Neural crest cell (in vitro differentiated cells): ENCODE data around the gene ROBO1. TPM values are rescaled to one million over a fixed set of nuclear protein-coding genes. Genes with fewer than 3 reads are reported as not detected.

Experiments
- DNase-seq: peaks from one replicate; pipeline ENCODE4 v3.0.0; 2021; ENCODE audit warnings: low read depth, mixed read lengths, low spot score
- H3K27ac Mint-ChIP-seq: one replicate; pipeline ENCODE4 v1.8.0; 2021; ENCODE audit warnings: mild to moderate bottlenecking, mixed read lengths; ENCODE audit not compliant: unreplicated experiment
- H3K27me3 Mint-ChIP-seq: 2 replicates; pipeline ENCODE4 v1.8.0; 2021; ENCODE audit warnings: low read depth, mild to moderate bottlenecking, mixed read lengths
- H3K36me3 Mint-ChIP-seq: 2 replicates; pipeline ENCODE4 v1.8.0; 2021; ENCODE audit warnings: low read depth, mild to moderate bottlenecking, mixed read lengths
- H3K4me1 Mint-ChIP-seq: 2 replicates; pipeline ENCODE4 v1.8.0; 2021; ENCODE audit warnings: mixed read lengths
- H3K4me3 Mint-ChIP-seq: one replicate; pipeline ENCODE4 v1.8.0; 2021; ENCODE audit warnings: mild to moderate bottlenecking, mixed read lengths
- H3K9me3 Mint-ChIP-seq: 2 replicates; pipeline ENCODE4 v1.8.0; 2021; ENCODE audit warnings: mixed read lengths
- CTCF ChIP-seq: fragments of 200-600 bp; sonication (generic); conservative IDR thresholded peaks from 2 replicates; pipeline ENCODE4 v1.5.0; 2021; ENCODE audit warnings: antibody characterized with exemption, mild to moderate bottlenecking
- total RNA-seq: library from RNA; stranded (reverse); gene quantifications from 2 replicates; pipeline ENCODE4 v1.2.1, GENCODE V29; 2021

ROBO1 gene
- total RNA-seq, 1 donor from 2014 or later: 88.7 TPM

GRCh38 chr3:79111375-79112052 is 656.3 kb downstream of the ROBO1 start:
- no peak for TF ChIP-seq CTCF
- Mint-ChIP-seq H3K4me3 (no peak overlapping the region), H3K4me1 (no peaks in the 10 kb centered on the region)

GRCh38 chr3:79109754-79110153 is 658.0 kb downstream of the ROBO1 start:
- H3K9me3 Mint-ChIP-seq: no peaks in the 10 kb centered on the region
- H3K27ac Mint-ChIP-seq: no peak overlapping the region
- no peak for TF ChIP-seq CTCF
- DNase-seq: no peak
- H3K4me3 Mint-ChIP-seq: no peak overlapping the region
- no peaks in the 10 kb centered on the region for H3K27me3 Mint-ChIP-seq
- no peaks in the 10 kb centered on the region for H3K36me3 Mint-ChIP-seq
- H3K4me1 Mint-ChIP-seq: no peaks in the 10 kb centered on the region

More at GRCh38 chr3:79111375-79112052, 656.3 kb downstream of the ROBO1 start:
- Mint-ChIP-seq H3K27ac (no peak overlapping the region), H3K36me3 (no peaks in the 10 kb centered on the region), H3K9me3 (no peaks in the 10 kb centered on the region), H3K27me3 (no peaks in the 10 kb centered on the region)
- no peak for DNase-seq

- Mint-ChIP-seq H3K4me3 (no peak overlapping the region), H3K9me3 (peaks cover 3% of the 10 kb centered on the region), H3K27me3 (no peaks in the 10 kb centered on the region), H3K4me1 (no peaks in the 10 kb centered on the region), H3K27ac (no peak overlapping the region), H3K36me3 (no peaks in the 10 kb centered on the region)
- no peak for TF ChIP-seq CTCF
- DNase-seq: no peak
Measured at GRCh38 chr3:79103307-79103706, 664.5 kb downstream of the ROBO1 start.

GRCh38 chr3:79097964-79098660 is 669.7 kb downstream of the ROBO1 start:
- Mint-ChIP-seq H3K9me3 (peaks cover 3% of the 10 kb centered on the region), H3K27ac (no peak overlapping the region), H3K36me3 (no peaks in the 10 kb centered on the region), H3K4me1 (no peaks in the 10 kb centered on the region), H3K27me3 (no peaks in the 10 kb centered on the region), H3K4me3 (no peak overlapping the region)
- no peak for DNase-seq
- no peak for TF ChIP-seq CTCF

- H3K36me3 Mint-ChIP-seq: no peaks in the 10 kb centered on the region
- DNase-seq: no peak
- peaks cover 7% of the 10 kb centered on the region for H3K9me3 Mint-ChIP-seq
- TF ChIP-seq CTCF: no peak
- H3K4me1 Mint-ChIP-seq: peaks cover 3% of the 10 kb centered on the region
- H3K27me3 Mint-ChIP-seq: no peaks in the 10 kb centered on the region
- no peak overlapping the region for H3K4me3 Mint-ChIP-seq
- no peak overlapping the region for H3K27ac Mint-ChIP-seq
Measured at GRCh38 chr3:79094654-79095053, 673.1 kb downstream of the ROBO1 start.
